Measurements from ENCODE around the gene POU6F2.

The POU6F2 gene

DNA sequence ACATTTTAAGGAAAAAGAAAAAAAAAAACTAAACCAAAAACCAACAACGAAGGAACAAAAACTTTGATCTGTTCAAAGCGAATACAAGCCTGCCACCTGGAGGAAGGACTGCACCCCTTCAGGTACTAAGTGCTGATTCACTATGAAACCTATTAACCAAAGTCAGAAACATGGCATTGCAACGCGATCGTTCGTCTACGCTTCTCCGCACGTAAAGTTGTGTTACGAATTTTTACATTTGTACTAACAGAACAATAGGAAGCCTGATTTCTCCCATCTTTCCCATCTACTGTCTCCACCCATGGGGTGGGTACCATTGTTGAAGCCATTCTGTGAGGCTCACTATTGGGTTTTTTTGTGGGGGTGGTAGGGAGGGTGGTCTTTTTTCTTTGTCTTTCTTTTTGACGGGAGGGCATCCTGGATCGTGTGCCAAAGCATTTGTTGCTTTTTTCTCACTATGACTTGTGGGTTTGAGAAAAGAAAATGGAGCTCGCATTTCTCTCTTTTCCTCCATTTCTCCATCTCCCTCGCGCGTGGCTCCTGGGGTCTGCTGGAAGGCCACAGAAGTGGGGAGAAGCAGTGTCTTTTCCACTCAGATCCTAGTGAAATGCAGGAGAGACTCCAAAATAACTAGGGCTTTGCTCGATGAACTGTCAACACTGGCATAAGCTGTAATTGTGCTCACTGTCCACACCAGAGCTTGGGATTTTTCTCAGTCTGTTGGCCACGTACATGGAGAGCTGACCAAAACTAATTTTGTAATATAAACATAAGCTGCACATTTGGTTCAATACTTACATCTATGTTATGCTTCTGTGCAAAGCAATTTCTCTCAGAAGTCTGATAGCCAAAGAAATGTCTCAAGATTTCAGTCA, 487.6 kb downstream of the POU6F2 start (continued):
- no peak for TF ChIP-seq PRDM10 (tag by site-specific recombination; IDR thresholded peaks at IDR 0.05)
- 0 out of 2 replicates have a peak, but pooled peaks have one; percentile 25 for TF ChIP-seq ZNF660 (tag by site-specific recombination; IDR thresholded peaks at IDR 0.05)
- no peak for TF ChIP-seq ZNF571 (tag by site-specific recombination; IDR thresholded peaks at IDR 0.05)
- no peak for TF ChIP-seq ZNF280D (tag by site-specific recombination; IDR thresholded peaks at IDR 0.05)
- TF ChIP-seq ZSCAN30 (tag by site-specific recombination; IDR thresholded peaks at IDR 0.05): no peak

GRCh38 chr7:39468261-39468660, 490.6 kb downstream of the POU6F2 start:
- H3K4me1 ChIP-seq (ENCODE audit: control insufficient read depth, insufficient read depth, low read length): no peaks in the 10 kb centered on the region
- H3K9me3 ChIP-seq (ENCODE audit: control insufficient read depth, insufficient read depth, low read depth, low read length): no peaks in the 10 kb centered on the region
- no peak overlapping the region for H3K27ac ChIP-seq (ENCODE audit: extremely low read depth, low read depth, low read length)
- ChIA-PET POLR2A (interaction anchor here (0.5 kb wide), 1 partner anchor 17 kb away, joined by 3 read pairs; no protein-coding TSS in a partner anchor), CTCF (interaction anchor here (0.6 to 1.6 kb wide), 7 partner anchors 14 to 798 kb away, joined by 3 to 29 read pairs (median 5); no protein-coding TSS in a partner anchor)
- no peak overlapping the region for H3K4me3 ChIP-seq (ENCODE audit: low read depth, low read length)
- H3K36me3 ChIP-seq (ENCODE audit: control insufficient read depth in 2 of 2, insufficient read depth in 1 of 2, low read length in 2 of 2): no peaks in the 10 kb centered on the region
- TF ChIP-seq, protein P1, sequence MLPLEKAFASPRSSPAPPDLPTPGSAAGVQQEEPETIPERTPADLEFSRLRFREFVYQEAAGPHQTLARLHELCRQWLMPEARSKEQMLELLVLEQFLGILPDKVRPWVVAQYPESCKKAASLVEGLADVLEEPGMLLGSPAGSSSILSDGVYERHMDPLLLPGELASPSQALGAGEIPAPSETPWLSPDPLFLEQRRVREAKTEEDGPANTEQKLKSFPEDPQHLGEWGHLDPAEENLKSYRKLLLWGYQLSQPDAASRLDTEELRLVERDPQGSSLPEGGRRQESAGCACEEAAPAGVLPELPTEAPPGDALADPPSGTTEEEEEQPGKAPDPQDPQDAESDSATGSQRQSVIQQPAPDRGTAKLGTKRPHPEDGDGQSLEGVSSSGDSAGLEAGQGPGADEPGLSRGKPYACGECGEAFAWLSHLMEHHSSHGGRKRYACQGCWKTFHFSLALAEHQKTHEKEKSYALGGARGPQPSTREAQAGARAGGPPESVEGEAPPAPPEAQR (tag by site-specific recombination; IDR thresholded peaks at IDR 0.05): no peak
- TF ChIP-seq ZNF398 (tag by site-specific recombination; IDR thresholded peaks at IDR 0.05): no peak
- no peak for TF ChIP-seq ZFP3 (tag by site-specific recombination; IDR thresholded peaks at IDR 0.05; ENCODE audit: low read depth)
- TF ChIP-seq ZNF837 (tag by site-specific recombination; IDR thresholded peaks at IDR 0.05): no peak
- TF ChIP-seq TCF7L2 (IDR thresholded peaks at IDR 0.05; ENCODE audit: borderline replicate concordance, low read depth, low read length): no peak
- no peak for TF ChIP-seq ZNF670 (tag by site-specific recombination; IDR thresholded peaks at IDR 0.05; ENCODE audit: low read depth)
- TF ChIP-seq ZNF626 (tag by site-specific recombination; IDR thresholded peaks at IDR 0.05): no peak
- TF ChIP-seq ZNF501 (tag by site-specific recombination; IDR thresholded peaks at IDR 0.05): no peak
- no peak for TF ChIP-seq ZNF423 (tag by site-specific recombination; IDR thresholded peaks at IDR 0.05)
- no peak for TF ChIP-seq ZNF280C (tag by site-specific recombination; IDR thresholded peaks at IDR 0.05)
- no peak for TF ChIP-seq ZNF645 (tag by site-specific recombination; IDR thresholded peaks at IDR 0.05)
- TF ChIP-seq ZNF311 (tag by site-specific recombination; IDR thresholded peaks at IDR 0.05; ENCODE audit: borderline replicate concordance): no peak
- TF ChIP-seq ZNF692 (tag by site-specific recombination; IDR thresholded peaks at IDR 0.05): no peak

All from HEK293 (cell line).